Osteoblast (primary cell): ENCODE results near the gene SLC26A2. TPM values are rescaled to one million over a fixed set of nuclear protein-coding genes. Genes with fewer than 3 reads are reported as not detected.
"Not testable (repeated sequence)": the region's sequence is repeated elsewhere in the genome, so short reads cannot be mapped to it uniquely, and the experiment has no call there.

Experiments
- DNase-seq: peaks from one replicate; pipeline ENCODE4 v3.0.0; 2011; ENCODE audit warnings: low spot score, mixed read lengths; ENCODE audit not compliant: insufficient read length; ENCODE audit errors: missing footprints
- H2AFZ ChIP-seq: 2 replicates; pipeline ENCODE4 v1.6.0; 2011; ENCODE audit warnings: mild to moderate bottlenecking, low read length
- H3K27ac ChIP-seq: 2 replicates; pipeline ENCODE4 v1.5.1; 2011; ENCODE audit warnings: mild to moderate bottlenecking, low read depth, low read length, moderate library complexity
- H3K27me3 ChIP-seq: 2 replicates; pipeline ENCODE4 v1.6.0; 2012; ENCODE audit warnings: mild to moderate bottlenecking, control low read depth, inconsistent platforms, low read length, moderate library complexity; ENCODE audit not compliant: insufficient read depth
- H3K36me3 ChIP-seq: 2 replicates; pipeline ENCODE4 v1.5.1; 2011; ENCODE audit warnings: mild to moderate bottlenecking, low read length, control low read depth, moderate library complexity; ENCODE audit not compliant: insufficient read depth
- H3K4me1 ChIP-seq: 2 replicates; pipeline ENCODE4 v1.5.1; 2011; ENCODE audit warnings: mild to moderate bottlenecking, low read length, control low read depth, moderate library complexity; ENCODE audit not compliant: insufficient read depth
- H3K4me2 ChIP-seq: 2 replicates; pipeline ENCODE4 v1.6.0; 2011; ENCODE audit warnings: mild to moderate bottlenecking, low read length; ENCODE audit not compliant: insufficient read depth
- H3K4me3 ChIP-seq: fragments of 200-600 bp; sonication (generic); 3 replicates; pipeline ENCODE4 v1.5.1; 2012; ENCODE audit warnings: mild to moderate bottlenecking, low read length, inconsistent platforms; ENCODE audit not compliant: insufficient read depth
- H3K79me2 ChIP-seq: 2 replicates; pipeline ENCODE4 v1.6.0; 2012; ENCODE audit warnings: mild to moderate bottlenecking, low read length, control low read depth, inconsistent platforms; ENCODE audit not compliant: insufficient read depth
- H3K9me3 ChIP-seq: 2 replicates; pipeline ENCODE4 v1.5.1; 2011; ENCODE audit warnings: low read depth, low read length, control low read depth
- H4K20me1 ChIP-seq: 2 replicates; pipeline ENCODE4 v1.6.0; 2012; ENCODE audit warnings: mild to moderate bottlenecking, low read length, control low read depth; ENCODE audit not compliant: insufficient read depth
- total RNA-seq: library from RNA; depleted of rRNA; stranded (reverse); fragments of >200 nt; gene quantifications from 2 replicates; pipeline ENCODE4 v1.2.3, GENCODE V29; 2012
- TF ChIP-seq, protein P1 (sequence below): IDR thresholded peaks from 2 replicates; pipeline ENCODE4 v1.5.1; 2011; ENCODE audit warnings: mild to moderate bottlenecking, low read depth, low read length, moderate library complexity; ENCODE audit errors: extremely low read depth

SLC26A2 gene
- total RNA-seq, 1 donor: 22.1 TPM

DNA sequence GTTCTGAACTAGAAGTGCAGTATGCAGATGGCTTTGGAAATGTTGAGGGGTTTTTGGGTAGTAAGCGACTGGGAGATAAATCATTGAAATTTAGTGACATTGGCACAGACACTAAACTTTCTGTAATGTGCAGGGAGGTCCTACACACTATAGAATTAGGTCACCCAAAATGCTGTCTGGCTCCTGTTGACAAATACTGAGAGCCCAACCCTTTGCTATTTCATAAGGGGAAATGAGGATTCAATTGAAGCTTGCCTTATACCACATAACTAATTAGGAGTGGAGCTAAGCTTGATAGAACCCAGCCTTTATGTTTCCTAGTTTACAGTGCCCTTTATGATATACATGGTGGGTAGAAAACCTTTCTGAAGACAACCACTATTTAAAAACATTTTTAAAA is 62.6 kb downstream of the SLC26A2 start:
- H3K27ac ChIP-seq: peak overlapping the region; percentile 77
- no peak overlapping the region for H3K4me3 ChIP-seq
- TF ChIP-seq, protein P1, sequence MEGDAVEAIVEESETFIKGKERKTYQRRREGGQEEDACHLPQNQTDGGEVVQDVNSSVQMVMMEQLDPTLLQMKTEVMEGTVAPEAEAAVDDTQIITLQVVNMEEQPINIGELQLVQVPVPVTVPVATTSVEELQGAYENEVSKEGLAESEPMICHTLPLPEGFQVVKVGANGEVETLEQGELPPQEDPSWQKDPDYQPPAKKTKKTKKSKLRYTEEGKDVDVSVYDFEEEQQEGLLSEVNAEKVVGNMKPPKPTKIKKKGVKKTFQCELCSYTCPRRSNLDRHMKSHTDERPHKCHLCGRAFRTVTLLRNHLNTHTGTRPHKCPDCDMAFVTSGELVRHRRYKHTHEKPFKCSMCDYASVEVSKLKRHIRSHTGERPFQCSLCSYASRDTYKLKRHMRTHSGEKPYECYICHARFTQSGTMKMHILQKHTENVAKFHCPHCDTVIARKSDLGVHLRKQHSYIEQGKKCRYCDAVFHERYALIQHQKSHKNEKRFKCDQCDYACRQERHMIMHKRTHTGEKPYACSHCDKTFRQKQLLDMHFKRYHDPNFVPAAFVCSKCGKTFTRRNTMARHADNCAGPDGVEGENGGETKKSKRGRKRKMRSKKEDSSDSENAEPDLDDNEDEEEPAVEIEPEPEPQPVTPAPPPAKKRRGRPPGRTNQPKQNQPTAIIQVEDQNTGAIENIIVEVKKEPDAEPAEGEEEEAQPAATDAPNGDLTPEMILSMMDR: no peak
- peaks cover 87% of the 10 kb centered on the region for H3K36me3 ChIP-seq
- peaks cover 42% of the 10 kb centered on the region for H3K4me1 ChIP-seq
- no peak overlapping the region for H2AFZ ChIP-seq
- no peaks in the 10 kb centered on the region for H3K27me3 ChIP-seq
- H3K4me2 ChIP-seq: no peak overlapping the region
- no peaks in the 10 kb centered on the region for H3K9me3 ChIP-seq
- DNase-seq: no peak
- peaks cover 9% of the 10 kb centered on the region for H4K20me1 ChIP-seq
- H3K79me2 ChIP-seq: peaks cover 45% of the 10 kb centered on the region

DNA sequence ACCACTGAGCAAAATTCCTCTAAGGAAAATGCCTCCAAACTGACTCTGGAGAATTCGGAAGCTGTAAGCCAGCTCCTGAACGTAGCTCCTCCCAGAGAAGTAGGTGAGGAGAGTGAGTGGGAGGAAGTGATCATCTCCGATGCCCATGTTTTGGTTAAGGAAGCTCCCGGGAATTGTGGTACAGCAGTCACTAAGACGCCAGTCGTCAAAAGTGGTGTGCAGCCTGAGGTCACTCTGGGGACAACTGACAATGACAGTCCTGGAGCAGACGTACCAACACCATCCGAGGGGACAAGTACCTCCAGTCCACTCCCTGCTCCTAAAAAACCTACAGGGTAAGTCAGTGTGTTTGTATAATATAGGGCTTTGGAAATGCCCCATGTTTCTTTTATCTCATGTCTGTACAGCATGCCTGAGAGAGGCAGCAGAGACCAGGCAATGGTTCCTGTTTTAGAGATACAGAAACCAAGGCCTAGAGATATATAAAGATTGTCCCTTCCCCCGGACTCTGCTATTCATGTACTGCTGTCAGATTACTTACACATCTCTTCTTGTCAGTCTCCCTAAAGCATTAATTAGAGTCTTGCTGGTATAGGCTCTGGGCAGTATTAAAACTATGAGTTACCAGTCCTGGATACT is 63.9 kb downstream of the SLC26A2 start:
- Histone ChIP-seq H3K27me3 (no peaks in the 10 kb centered on the region), H3K27ac (peak overlapping the region; percentile 25), H2AFZ (no peak overlapping the region), H3K4me3 (no peak overlapping the region), H3K36me3 (peaks cover 84% of the 10 kb centered on the region), H4K20me1 (peaks cover 5% of the 10 kb centered on the region), H3K4me1 (peaks cover 41% of the 10 kb centered on the region), H3K9me3 (no peaks in the 10 kb centered on the region), H3K4me2 (peak overlapping the region; percentile 21), H3K79me2 (peaks cover 40% of the 10 kb centered on the region)
- TF ChIP-seq, protein P1: peak; percentile 43
- DNase-seq: no peak

DNA sequence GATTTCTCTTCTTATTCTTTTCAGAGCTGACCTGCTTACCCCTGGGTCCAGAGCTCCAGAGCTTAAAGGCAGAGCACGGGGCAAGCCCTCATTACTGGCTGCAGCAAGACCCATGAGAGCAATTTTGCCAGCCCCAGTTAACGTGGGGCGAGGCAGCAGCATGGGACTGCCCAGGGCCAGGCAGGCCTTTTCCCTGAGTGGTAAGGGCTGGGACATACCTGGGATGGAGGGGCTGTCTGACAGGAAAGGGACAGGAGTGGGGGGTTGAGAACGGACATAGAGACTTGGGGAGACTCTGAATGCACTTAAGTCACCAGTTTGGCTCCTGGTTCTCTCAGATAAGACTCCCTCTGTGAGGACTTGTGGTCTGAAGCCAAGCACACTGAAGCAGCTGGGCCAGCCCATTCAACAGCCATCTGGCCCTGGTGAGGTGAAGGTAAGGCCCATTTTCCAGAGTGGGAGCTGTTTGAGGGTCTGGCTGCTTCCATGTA is 66.2 kb downstream of the SLC26A2 start:
- peaks cover 88% of the 10 kb centered on the region for H3K36me3 ChIP-seq

DNA sequence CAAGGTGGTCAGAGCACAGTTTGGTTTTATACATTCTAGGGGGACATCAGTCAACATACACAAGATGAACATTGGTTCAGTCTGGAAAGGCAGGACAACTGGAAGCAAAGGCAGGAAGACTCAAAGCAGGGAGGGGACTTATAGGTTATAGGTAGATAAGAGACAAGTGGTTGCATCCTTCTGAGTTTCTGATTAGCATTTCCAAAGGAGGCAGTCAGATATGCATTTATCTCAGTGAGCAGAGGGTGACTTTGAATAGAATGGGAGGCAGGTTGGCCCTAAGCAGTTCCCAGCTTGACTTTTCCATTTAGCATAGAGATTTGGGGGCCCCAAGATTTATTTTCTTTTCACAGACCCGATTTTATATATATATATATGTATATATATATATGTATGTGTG is 67.5 kb downstream of the SLC26A2 start:
- H2AFZ ChIP-seq, H3K4me3 ChIP-seq, H3K27ac ChIP-seq, DNase-seq, H3K27me3 ChIP-seq, H3K9me3 ChIP-seq, H3K4me2 ChIP-seq, H4K20me1 ChIP-seq: not testable (repeated sequence)
- H3K4me1 ChIP-seq: peaks cover 18% of the 10 kb centered on the region
- H3K36me3 ChIP-seq: peaks cover 95% of the 10 kb centered on the region
- H3K79me2 ChIP-seq: peaks cover 33% of the 10 kb centered on the region

More for the DNA sequence above, 66.2 kb downstream of the SLC26A2 start:
- H3K79me2 ChIP-seq: peaks cover 37% of the 10 kb centered on the region
- no peak overlapping the region for H3K27ac ChIP-seq
- H3K4me1 ChIP-seq: peaks cover 31% of the 10 kb centered on the region
- no peaks in the 10 kb centered on the region for H3K27me3 ChIP-seq
- H3K4me3 ChIP-seq: no peak overlapping the region
- H2AFZ ChIP-seq: no peak overlapping the region
- TF ChIP-seq, protein P1: no peak
- H3K4me2 ChIP-seq: no peak overlapping the region
- H3K9me3 ChIP-seq: no peaks in the 10 kb centered on the region
- H4K20me1 ChIP-seq: peaks cover 3% of the 10 kb centered on the region
- no peak for DNase-seq
